OCI-LY7 (cell line): Measurements from ENCODE around the gene ROBO2. TPM values are rescaled to one million over a fixed set of nuclear protein-coding genes. Genes with fewer than 3 reads are reported as not detected.

Source experiments
- BruUV-seq: library from RNA; stranded (reverse); fragments of 400-500 nt; replicated peaks from 2 replicates; lab custom pipeline; 2021; lab: Mats Ljungman, UMichigan
- CTCF ChIA-PET: fragments of 300-600 bp; sonication (Branson Sonifier 250); formaldehyde crosslinking; loops from one replicate; lab custom pipeline; 2022; ENCODE audit warnings: antibody characterized with exemption; ENCODE audit not compliant: unreplicated experiment; lab: Charles Lee
- POLR2A ChIA-PET: fragments of 300-600 bp; sonication (Branson Sonifier 250); formaldehyde crosslinking; loops from one replicate; lab custom pipeline; 2022; ENCODE audit warnings: antibody characterized with exemption; lab: Charles Lee
- DNase-seq: peaks from one replicate; pipeline ENCODE4 v3.0.0-alpha.2; 2015; ENCODE audit warnings: low spot score
- H2AFZ ChIP-seq: fragments of 200-600 bp; sonication (generic), shearing (Covaris generic); 2 replicates; pipeline ENCODE4 v1.6.1; 2014; ENCODE audit warnings: mild to moderate bottlenecking, antibody characterized with exemption, low read length, moderate library complexity
- H3K27ac ChIP-seq: fragments of 200-600 bp; sonication (generic); 2 replicates; pipeline ENCODE4 v1.5.1; 2014; ENCODE audit warnings: mixed run types, low read depth, mild to moderate bottlenecking, moderate library complexity, low read length, inconsistent platforms; ENCODE audit not compliant: poor library complexity, severe bottlenecking
- H3K36me3 ChIP-seq: fragments of 200-600 bp; sonication (generic); 2 replicates; pipeline ENCODE4 v1.6.1; 2014; ENCODE audit warnings: mild to moderate bottlenecking, antibody characterized with exemption, low read length, moderate library complexity, mixed read lengths; ENCODE audit not compliant: insufficient read depth
- H3K4me1 ChIP-seq: fragments of 200-600 bp; sonication (generic); 2 replicates; pipeline ENCODE4 v1.5.1; 2014; ENCODE audit warnings: mild to moderate bottlenecking, low read length; ENCODE audit not compliant: insufficient read depth, poor library complexity, severe bottlenecking
- H3K4me2 ChIP-seq: fragments of 200-600 bp; sonication (generic); 2 replicates; pipeline ENCODE4 v1.6.1; 2014; ENCODE audit warnings: mild to moderate bottlenecking, low read length
- H3K4me3 ChIP-seq: fragments of 200-600 bp; sonication (generic); 2 replicates; pipeline ENCODE4 v1.5.1; 2014; ENCODE audit warnings: mild to moderate bottlenecking, low read depth, low read length; ENCODE audit not compliant: poor library complexity, severe bottlenecking
- H3K79me2 ChIP-seq: fragments of 200-600 bp; sonication (generic); 2 replicates; pipeline ENCODE4 v1.6.1; 2016; ENCODE audit warnings: low read depth, mild to moderate bottlenecking, low read length, moderate library complexity, mixed read lengths; ENCODE audit not compliant: insufficient read depth
- H3K9me2 ChIP-seq: fragments of 200-600 bp; sonication (generic); 2 replicates; pipeline ENCODE4 v1.6.1; 2016; ENCODE audit warnings: mild to moderate bottlenecking, low read length, mixed read lengths; ENCODE audit not compliant: insufficient read depth
- H3K9me3 ChIP-seq: fragments of 200-600 bp; sonication (generic); 2 replicates; pipeline ENCODE4 v1.6.1; 2014; ENCODE audit warnings: mild to moderate bottlenecking, mixed run types, low read length, mixed read lengths
- H4K20me1 ChIP-seq: fragments of 200-600 bp; sonication (generic); 2 replicates; pipeline ENCODE4 v1.6.1; 2014; ENCODE audit warnings: mild to moderate bottlenecking, antibody characterized with exemption, low read length, moderate library complexity, mixed read lengths; ENCODE audit not compliant: insufficient read depth
- EZH2phosphoT487 ChIP-seq: fragments of 200-600 bp; sonication (generic); IDR thresholded peaks from 2 replicates; pipeline ENCODE4 v1.6.1; 2018; ENCODE audit warnings: low read depth, borderline replicate concordance, mild to moderate bottlenecking, mixed run types, antibody characterized with exemption, low read length, moderate library complexity, mixed read lengths
- intact Hi-C: fragments of 100-400 bp; cut with micrococcal nuclease; formaldehyde crosslinking; loops from one replicate; pipeline ENCODE4 v1.10.0; 2022; ENCODE audit not compliant: unreplicated experiment
- total RNA-seq, 2 experiments: library from RNA; depleted of rRNA in 1 of 2; stranded (reverse); fragments of >200 nt in 1 of 2; shearing (Covaris generic) in 1 of 2; gene quantifications; 2 replicates each; pipeline ENCODE4 v1.2.3, GENCODE V29; 2014 to 2022
- TF ChIP-seq, protein P1 (sequence below): fragments of 200-600 bp; sonication (generic); conservative IDR thresholded peaks from 2 replicates; pipeline ENCODE4 v1.5.1; 2014; ENCODE audit warnings: mild to moderate bottlenecking, antibody characterized with exemption, low read length, moderate library complexity, mixed read lengths

The ROBO2 gene
- total RNA-seq, 2 experiments from 2014 or later = 0.06 to 4.8 TPM

- no peaks in the 10 kb centered on the region for H3K79me2 ChIP-seq
- CTCF ChIA-PET = no interaction called here
- BruUV-seq = no TSS peak
- no peak for DNase-seq
- no peak overlapping the region for H3K27ac ChIP-seq
- no peak overlapping the region for H2AFZ ChIP-seq
- H4K20me1 ChIP-seq = no peaks in the 10 kb centered on the region
- no peaks in the 10 kb centered on the region for H3K4me1 ChIP-seq
- intact Hi-C loops = no loop called here
- H3K9me2 ChIP-seq = no peaks in the 10 kb centered on the region
- no peaks in the 10 kb centered on the region for H3K36me3 ChIP-seq
- POLR2A ChIA-PET = interaction anchor here (1.1 kb wide), 1 partner anchor 15 kb away, joined by 3 read pairs; no protein-coding TSS in a partner anchor
- H3K4me3 ChIP-seq = no peak overlapping the region
- no peak for TF ChIP-seq EZH2phosphoT487
- TF ChIP-seq, protein P1, sequence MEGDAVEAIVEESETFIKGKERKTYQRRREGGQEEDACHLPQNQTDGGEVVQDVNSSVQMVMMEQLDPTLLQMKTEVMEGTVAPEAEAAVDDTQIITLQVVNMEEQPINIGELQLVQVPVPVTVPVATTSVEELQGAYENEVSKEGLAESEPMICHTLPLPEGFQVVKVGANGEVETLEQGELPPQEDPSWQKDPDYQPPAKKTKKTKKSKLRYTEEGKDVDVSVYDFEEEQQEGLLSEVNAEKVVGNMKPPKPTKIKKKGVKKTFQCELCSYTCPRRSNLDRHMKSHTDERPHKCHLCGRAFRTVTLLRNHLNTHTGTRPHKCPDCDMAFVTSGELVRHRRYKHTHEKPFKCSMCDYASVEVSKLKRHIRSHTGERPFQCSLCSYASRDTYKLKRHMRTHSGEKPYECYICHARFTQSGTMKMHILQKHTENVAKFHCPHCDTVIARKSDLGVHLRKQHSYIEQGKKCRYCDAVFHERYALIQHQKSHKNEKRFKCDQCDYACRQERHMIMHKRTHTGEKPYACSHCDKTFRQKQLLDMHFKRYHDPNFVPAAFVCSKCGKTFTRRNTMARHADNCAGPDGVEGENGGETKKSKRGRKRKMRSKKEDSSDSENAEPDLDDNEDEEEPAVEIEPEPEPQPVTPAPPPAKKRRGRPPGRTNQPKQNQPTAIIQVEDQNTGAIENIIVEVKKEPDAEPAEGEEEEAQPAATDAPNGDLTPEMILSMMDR = no peak
- H3K9me3 ChIP-seq = no peaks in the 10 kb centered on the region
- no peak overlapping the region for H3K4me2 ChIP-seq
Measured at GRCh38 chr3:77365152-77365551, 325.3 kb downstream of the ROBO2 start.

GRCh38 chr3:77370413-77370812 is 330.5 kb downstream of the ROBO2 start:
- no TSS peak for BruUV-seq
- Histone ChIP-seq H3K9me3 (no peaks in the 10 kb centered on the region), H3K36me3 (no peaks in the 10 kb centered on the region), H3K27ac (no peak overlapping the region), H3K4me3 (no peak overlapping the region), H2AFZ (no peak overlapping the region), H3K9me2 (no peaks in the 10 kb centered on the region), H4K20me1 (no peaks in the 10 kb centered on the region), H3K4me2 (no peak overlapping the region), H3K79me2 (no peaks in the 10 kb centered on the region), H3K4me1 (no peaks in the 10 kb centered on the region)
- ChIA-PET CTCF (no interaction called here), POLR2A (no interaction called here)
- no peak for DNase-seq
- no peak for TF ChIP-seq EZH2phosphoT487
- TF ChIP-seq, protein P1 = no peak
- intact Hi-C loops = no loop called here

- no peaks in the 10 kb centered on the region for H3K9me3 ChIP-seq
Measured at GRCh38 chr3:77372018-77372417, 332.1 kb downstream of the ROBO2 start.

More at GRCh38 chr3:77372018-77372417, 332.1 kb downstream of the ROBO2 start:
- no peaks in the 10 kb centered on the region for H3K4me1 ChIP-seq
- H3K36me3 ChIP-seq = no peaks in the 10 kb centered on the region
- POLR2A ChIA-PET = no interaction called here
- CTCF ChIA-PET = no interaction called here
- H3K9me2 ChIP-seq = no peaks in the 10 kb centered on the region
- TF ChIP-seq, protein P1 = no peak
- no peak for TF ChIP-seq EZH2phosphoT487
- H4K20me1 ChIP-seq = no peaks in the 10 kb centered on the region
- no TSS peak for BruUV-seq
- H3K27ac ChIP-seq = no peak overlapping the region
- H3K4me3 ChIP-seq = no peak overlapping the region
- H2AFZ ChIP-seq = no peak overlapping the region
- DNase-seq = no peak
- H3K4me2 ChIP-seq = no peak overlapping the region
- H3K79me2 ChIP-seq = no peaks in the 10 kb centered on the region
- intact Hi-C loops = no loop called here
